Embryonic facial prominence (tissue), 1 donor: ENCODE measurements around the gene RFC4.
"Not testable (repeated sequence)": the region's sequence is repeated elsewhere in the genome, so short reads cannot be mapped to it uniquely, and the experiment has no call there.

Source experiments
- DNase-seq: peaks from one replicate; pipeline ENCODE4 v3.0.0-alpha.2; 2016; ENCODE audit errors: extremely low spot score

The RFC4 gene

GRCh38 chr3:186824430-186825139 is 18.3 kb upstream of the RFC4 start:
- DNase-seq: no peak

- DNase-seq: no peak
These were observed 17.1 kb upstream of the RFC4 start for GRCh38 chr3:186823386-186823785.

- DNase-seq: not testable (repeated sequence)
These were observed 16.1 kb upstream of the RFC4 start for GRCh38 chr3:186822388-186822759.

- no peak for DNase-seq
These were observed 15.4 kb upstream of the RFC4 start for GRCh38 chr3:186821429-186822387.

GRCh38 chr3:186818956-186819355 is 12.7 kb upstream of the RFC4 start:
- DNase-seq: no peak

GRCh38 chr3:186818516-186818915 is 12.2 kb upstream of the RFC4 start:
- no peak for DNase-seq

- no peak for DNase-seq
These were observed 9.2 kb upstream of the RFC4 start for GRCh38 chr3:186815435-186815834.

GRCh38 chr3:186814100-186814499 is 7.8 kb upstream of the RFC4 start:
- no peak for DNase-seq

GRCh38 chr3:186811313-186811712 is 5.0 kb upstream of the RFC4 start:
- DNase-seq: not testable (repeated sequence)

- DNase-seq: no peak
These were observed 4.2 kb upstream of the RFC4 start for GRCh38 chr3:186810336-186810996.

- no peak for DNase-seq
These were observed 949 bp upstream of the RFC4 start for GRCh38 chr3:186807231-186807630.

- DNase-seq: not testable (repeated sequence)
These were observed 2.8 kb downstream of the RFC4 start for GRCh38 chr3:186803447-186803846.

GRCh38 chr3:186802701-186803100 is 3.6 kb downstream of the RFC4 start:
- DNase-seq: no peak

GRCh38 chr3:186800285-186800684 is 6.0 kb downstream of the RFC4 start:
- DNase-seq: no peak

- DNase-seq: no peak
These were observed 7.9 kb downstream of the RFC4 start for GRCh38 chr3:186798239-186798874.

- DNase-seq: no peak
These were observed 15.9 kb downstream of the RFC4 start for GRCh38 chr3:186790261-186790981.

- DNase-seq: no peak
These were observed 16.6 kb downstream of the RFC4 start for GRCh38 chr3:186789554-186790260.

- DNase-seq: no peak
These were observed 17.6 kb downstream of the RFC4 start for GRCh38 chr3:186788482-186789370.

- DNase-seq: no peak
These were observed 18.4 kb downstream of the RFC4 start for GRCh38 chr3:186787642-186788481.
